ENCODE results near the gene GLTPD2. TPM values are rescaled to one million over a fixed set of nuclear protein-coding genes. Genes with fewer than 3 reads are reported as not detected.

GLTPD2 gene
- total RNA-seq, 1 experiment from 2014 or later = not detected

DNA sequence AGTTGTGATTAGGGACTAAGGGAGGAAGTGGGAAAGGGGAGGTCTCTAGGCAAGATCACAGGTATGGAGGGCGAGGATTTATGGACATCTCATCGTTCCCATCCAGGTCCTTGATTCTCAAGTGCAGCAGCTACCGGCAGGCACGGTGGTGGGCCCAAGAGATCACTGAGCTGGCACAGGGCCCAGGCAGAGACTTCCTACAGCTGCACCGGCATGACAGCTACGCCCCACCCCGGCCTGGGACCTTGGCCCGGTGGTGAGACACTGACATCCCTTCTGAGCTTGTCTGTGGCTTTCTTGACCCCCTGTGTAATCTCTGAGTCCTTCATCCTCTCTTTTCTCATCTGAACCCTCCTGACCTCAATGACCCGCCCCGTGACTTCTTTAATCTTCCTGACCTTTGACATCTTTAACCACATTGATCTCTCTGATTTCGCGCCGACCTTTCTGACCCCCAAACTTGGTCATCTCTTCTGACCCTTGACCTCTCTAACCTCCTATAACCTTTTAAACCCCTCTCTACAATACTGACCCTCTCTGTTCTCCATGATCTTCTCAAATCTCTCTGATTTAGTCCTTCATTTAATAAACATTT, 22.0 kb downstream of the GLTPD2 start:
- Histone ChIP-seq H3K36me3 (ENCODE audit: control insufficient read depth in 1 of 2, insufficient read depth in 2 of 2, low read length in 2 of 2) (peaks cover 7 to 9% of the 10 kb centered on the region in 2 experiments; a peak in 3 of 4 replicates), H3K9ac (ENCODE audit: low read length) (no peak overlapping the region), H3K27me3 (ENCODE audit: insufficient read depth, low read length) (no peaks in the 10 kb centered on the region), H3K4me1 (ENCODE audit: control insufficient read depth in 1 of 2, insufficient read depth in 2 of 2, low read length in 2 of 2) (peaks cover 12 to 13% of the 10 kb centered on the region in 2 experiments), H3K4me3 (replicated peaks in 1 of 2; ENCODE audit: low read depth in 1 of 2, low read length in 2 of 2) (no peak overlapping the region), H3K9me3 (ENCODE audit: control insufficient read depth in 1 of 2, insufficient read depth in 1 of 2, low read depth in 1 of 2, low read length in 2 of 2) (no peaks in the 10 kb centered on the region), H3K79me2 (ENCODE audit: insufficient read depth, low read length) (no peaks in the 10 kb centered on the region), H3K4me2 (ENCODE audit: low read length) (no peak overlapping the region), H2AFZ (ENCODE audit: low read depth, low read length, poor library complexity, severe bottlenecking) (no peak overlapping the region), H3K27ac (ENCODE audit: low read depth, low read length) (no peak overlapping the region), H3K9me2 (ENCODE audit: insufficient read depth) (no peaks in the 10 kb centered on the region), H4K20me1 (ENCODE audit: insufficient read depth) (no peaks in the 10 kb centered on the region)
- ATAC-seq (no peak), DNase-seq (ENCODE audit: low read depth, low spot score) (no peak)
- no TSS peak for BruUV-seq (replicated peaks)
- ChIA-PET POLR2A (no interaction called here), CTCF (no interaction called here), RAD21 (ENCODE audit: low non-redundant PET in 1 of 2, low total read pairs in 2 of 2, uncharacterized antibody in 2 of 2, unreplicated experiment in 2 of 2) (no interaction called here)
- intact Hi-C loops (cut with micrococcal nuclease) = no loop called here
- TF ChIP-seq ELF1 (IDR thresholded peaks at IDR 0.05; ENCODE audit: borderline replicate concordance, low read depth) = no peak
- no peak for TF ChIP-seq POLR2A (IDR thresholded peaks at IDR 0.05; ENCODE audit: borderline replicate concordance, extremely low read depth, insufficient read depth, insufficient read length)

DNA sequence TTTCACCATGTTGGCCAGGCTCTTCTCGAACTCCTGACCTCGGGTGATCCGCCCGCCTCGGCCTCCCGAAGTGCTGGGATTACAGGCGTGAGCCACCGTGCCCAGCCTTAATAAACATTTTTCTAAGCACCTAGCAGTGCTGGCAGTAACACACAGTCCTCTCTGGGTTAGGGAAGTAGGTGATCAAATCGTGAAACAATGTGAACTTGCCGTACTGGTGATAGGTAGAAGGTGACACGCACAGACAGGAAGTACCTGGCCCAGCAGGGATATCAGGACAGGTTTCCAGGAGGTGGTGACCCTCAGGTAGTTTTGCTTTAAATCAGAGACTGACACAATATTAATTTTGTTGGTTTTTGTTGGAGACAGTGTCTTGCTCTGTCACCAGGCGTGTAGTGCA, 22.7 kb downstream of the GLTPD2 start:
- intact Hi-C loops (cut with micrococcal nuclease) = no loop called here
- POLR2A ChIA-PET = no interaction called here
- peaks cover 7 to 9% of the 10 kb centered on the region in 2 experiments; a peak in 3 of 4 replicates for H3K36me3 ChIP-seq (ENCODE audit: control insufficient read depth in 1 of 2, insufficient read depth in 2 of 2, low read length in 2 of 2)
- H3K4me3 ChIP-seq (replicated peaks in 1 of 2; ENCODE audit: low read depth in 1 of 2, low read length in 2 of 2) = no peak overlapping the region
- H3K9me2 ChIP-seq (ENCODE audit: insufficient read depth) = no peaks in the 10 kb centered on the region
- no peaks in the 10 kb centered on the region for H3K27me3 ChIP-seq (ENCODE audit: insufficient read depth, low read length)
- no peak overlapping the region for H3K9ac ChIP-seq (ENCODE audit: low read length)
- RAD21 ChIA-PET (ENCODE audit: low non-redundant PET in 1 of 2, low total read pairs in 2 of 2, uncharacterized antibody in 2 of 2, unreplicated experiment in 2 of 2) = no interaction called here
- H3K79me2 ChIP-seq (ENCODE audit: insufficient read depth, low read length) = no peaks in the 10 kb centered on the region
- CTCF ChIA-PET = no interaction called here
- H2AFZ ChIP-seq (ENCODE audit: low read depth, low read length, poor library complexity, severe bottlenecking) = no peak overlapping the region
- DNase-seq (ENCODE audit: low read depth, low spot score) = no peak
- no peak for TF ChIP-seq ELF1 (IDR thresholded peaks at IDR 0.05; ENCODE audit: borderline replicate concordance, low read depth)
- TF ChIP-seq ZNF274 (IDR thresholded peaks at IDR 0.05; ENCODE audit: low read depth, low read length) = no peak
- no peak for TF ChIP-seq TCF7L2 (IDR thresholded peaks at IDR 0.05; ENCODE audit: borderline replicate concordance, extremely low read depth, insufficient read depth, insufficient read length)
- no peak for TF ChIP-seq CBX3 (IDR thresholded peaks at IDR 0.05; ENCODE audit: low read depth)
- no peak for TF ChIP-seq YY1 (IDR thresholded peaks at IDR 0.05; ENCODE audit: extremely low read depth, insufficient replicate concordance, low read depth, low read length)
- TF ChIP-seq, protein P1, sequence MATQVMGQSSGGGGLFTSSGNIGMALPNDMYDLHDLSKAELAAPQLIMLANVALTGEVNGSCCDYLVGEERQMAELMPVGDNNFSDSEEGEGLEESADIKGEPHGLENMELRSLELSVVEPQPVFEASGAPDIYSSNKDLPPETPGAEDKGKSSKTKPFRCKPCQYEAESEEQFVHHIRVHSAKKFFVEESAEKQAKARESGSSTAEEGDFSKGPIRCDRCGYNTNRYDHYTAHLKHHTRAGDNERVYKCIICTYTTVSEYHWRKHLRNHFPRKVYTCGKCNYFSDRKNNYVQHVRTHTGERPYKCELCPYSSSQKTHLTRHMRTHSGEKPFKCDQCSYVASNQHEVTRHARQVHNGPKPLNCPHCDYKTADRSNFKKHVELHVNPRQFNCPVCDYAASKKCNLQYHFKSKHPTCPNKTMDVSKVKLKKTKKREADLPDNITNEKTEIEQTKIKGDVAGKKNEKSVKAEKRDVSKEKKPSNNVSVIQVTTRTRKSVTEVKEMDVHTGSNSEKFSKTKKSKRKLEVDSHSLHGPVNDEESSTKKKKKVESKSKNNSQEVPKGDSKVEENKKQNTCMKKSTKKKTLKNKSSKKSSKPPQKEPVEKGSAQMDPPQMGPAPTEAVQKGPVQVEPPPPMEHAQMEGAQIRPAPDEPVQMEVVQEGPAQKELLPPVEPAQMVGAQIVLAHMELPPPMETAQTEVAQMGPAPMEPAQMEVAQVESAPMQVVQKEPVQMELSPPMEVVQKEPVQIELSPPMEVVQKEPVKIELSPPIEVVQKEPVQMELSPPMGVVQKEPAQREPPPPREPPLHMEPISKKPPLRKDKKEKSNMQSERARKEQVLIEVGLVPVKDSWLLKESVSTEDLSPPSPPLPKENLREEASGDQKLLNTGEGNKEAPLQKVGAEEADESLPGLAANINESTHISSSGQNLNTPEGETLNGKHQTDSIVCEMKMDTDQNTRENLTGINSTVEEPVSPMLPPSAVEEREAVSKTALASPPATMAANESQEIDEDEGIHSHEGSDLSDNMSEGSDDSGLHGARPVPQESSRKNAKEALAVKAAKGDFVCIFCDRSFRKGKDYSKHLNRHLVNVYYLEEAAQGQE (IDR thresholded peaks at IDR 0.05; ENCODE audit: low read depth) = no peak
- H3K4me1 ChIP-seq (ENCODE audit: control insufficient read depth in 1 of 2, insufficient read depth in 2 of 2, low read length in 2 of 2) = peaks cover 7% of the 10 kb centered on the region in 2 experiments; a peak in 2 of 4 replicates
- no peaks in the 10 kb centered on the region for H3K9me3 ChIP-seq (ENCODE audit: control insufficient read depth in 1 of 2, insufficient read depth in 1 of 2, low read depth in 1 of 2, low read length in 2 of 2)
- no peak for ATAC-seq
- H3K27ac ChIP-seq (ENCODE audit: low read depth, low read length) = no peak overlapping the region
- no TSS peak for BruUV-seq (replicated peaks)
- H4K20me1 ChIP-seq (ENCODE audit: insufficient read depth) = no peaks in the 10 kb centered on the region
- no peak overlapping the region for H3K4me2 ChIP-seq (ENCODE audit: low read length)

All from HCT116 (cell line).